Vagina (tissue), 2 donors: ENCODE measurements around the gene ZNF282.

Experiments used
- POLR2AphosphoS5 ChIP-seq, 2 donors: sonication (generic); formaldehyde crosslinking; IDR thresholded peaks; one replicate each; pipeline ENCODE4 v1.9.0; 2017; ENCODE audit warnings: antibody characterized with exemption in 2 of 2, mild to moderate bottlenecking in 2 of 2, low read depth in 1 of 2; ENCODE audit not compliant: insufficient read depth in 1 of 2
- TF ChIP-seq, protein P1 (sequence below), 3 experiments: fragments of 450-650 bp in 2 of 3; fragments of 200-600 bp in 1 of 3; sonication (generic) in 1 of 3; IDR thresholded peaks; one replicate each; pipeline ENCODE4 v1.5.1; 2017 to 2019; ENCODE audit warnings: antibody characterized with exemption in 3 of 3, mild to moderate bottlenecking in 2 of 3, moderate library complexity in 2 of 3

DNA sequence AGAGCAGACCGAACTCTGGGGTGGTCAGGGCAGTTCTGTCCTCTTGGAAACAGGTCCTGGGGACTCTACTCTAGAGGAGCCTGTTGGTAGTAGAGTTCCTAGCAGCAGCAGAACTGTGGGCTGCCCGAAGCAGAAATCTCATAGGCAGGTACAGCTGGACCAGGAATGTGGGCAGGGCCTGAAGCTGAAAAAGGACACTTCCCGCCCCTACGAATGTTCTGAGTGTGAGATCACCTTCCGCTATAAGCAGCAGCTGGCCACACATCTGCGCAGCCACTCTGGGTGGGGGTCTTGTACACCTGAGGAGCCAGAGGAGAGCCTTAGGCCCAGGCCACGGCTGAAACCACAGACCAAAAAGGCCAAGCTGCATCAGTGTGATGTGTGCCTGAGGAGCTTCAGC, 58.3 kb downstream of the ZNF282 start:
- TF ChIP-seq, protein P1, sequence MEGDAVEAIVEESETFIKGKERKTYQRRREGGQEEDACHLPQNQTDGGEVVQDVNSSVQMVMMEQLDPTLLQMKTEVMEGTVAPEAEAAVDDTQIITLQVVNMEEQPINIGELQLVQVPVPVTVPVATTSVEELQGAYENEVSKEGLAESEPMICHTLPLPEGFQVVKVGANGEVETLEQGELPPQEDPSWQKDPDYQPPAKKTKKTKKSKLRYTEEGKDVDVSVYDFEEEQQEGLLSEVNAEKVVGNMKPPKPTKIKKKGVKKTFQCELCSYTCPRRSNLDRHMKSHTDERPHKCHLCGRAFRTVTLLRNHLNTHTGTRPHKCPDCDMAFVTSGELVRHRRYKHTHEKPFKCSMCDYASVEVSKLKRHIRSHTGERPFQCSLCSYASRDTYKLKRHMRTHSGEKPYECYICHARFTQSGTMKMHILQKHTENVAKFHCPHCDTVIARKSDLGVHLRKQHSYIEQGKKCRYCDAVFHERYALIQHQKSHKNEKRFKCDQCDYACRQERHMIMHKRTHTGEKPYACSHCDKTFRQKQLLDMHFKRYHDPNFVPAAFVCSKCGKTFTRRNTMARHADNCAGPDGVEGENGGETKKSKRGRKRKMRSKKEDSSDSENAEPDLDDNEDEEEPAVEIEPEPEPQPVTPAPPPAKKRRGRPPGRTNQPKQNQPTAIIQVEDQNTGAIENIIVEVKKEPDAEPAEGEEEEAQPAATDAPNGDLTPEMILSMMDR (IDR thresholded peaks at IDR 0.05), result no peak
- no peak for TF ChIP-seq POLR2AphosphoS5 (IDR thresholded peaks at IDR 0.05; ENCODE audit: insufficient read depth in 1 of 2, low read depth in 1 of 2)
